NCI-H460 (cell line): ENCODE data around the gene ANKRD11. TPM values are rescaled to one million over a fixed set of nuclear protein-coding genes. Genes with fewer than 3 reads are reported as not detected.
"Not testable (repeated sequence)": the region's sequence is repeated elsewhere in the genome, so short reads cannot be mapped to it uniquely, and the experiment has no call there.

Experiments
- DNase-seq: peaks from one replicate; pipeline ENCODE4 v3.0.0-alpha.2; 2016; ENCODE audit warnings: low read depth; ENCODE audit errors: extremely low read depth
- total RNA-seq: library from RNA; depleted of rRNA; stranded (reverse); fragments of >200 nt; shearing (Covaris generic); gene quantifications from 2 replicates; pipeline ENCODE4 v1.2.3, GENCODE V29; 2014

Gene ANKRD11
- total RNA-seq, 1 experiment from 2014 or later, result 56.1 TPM

DNA sequence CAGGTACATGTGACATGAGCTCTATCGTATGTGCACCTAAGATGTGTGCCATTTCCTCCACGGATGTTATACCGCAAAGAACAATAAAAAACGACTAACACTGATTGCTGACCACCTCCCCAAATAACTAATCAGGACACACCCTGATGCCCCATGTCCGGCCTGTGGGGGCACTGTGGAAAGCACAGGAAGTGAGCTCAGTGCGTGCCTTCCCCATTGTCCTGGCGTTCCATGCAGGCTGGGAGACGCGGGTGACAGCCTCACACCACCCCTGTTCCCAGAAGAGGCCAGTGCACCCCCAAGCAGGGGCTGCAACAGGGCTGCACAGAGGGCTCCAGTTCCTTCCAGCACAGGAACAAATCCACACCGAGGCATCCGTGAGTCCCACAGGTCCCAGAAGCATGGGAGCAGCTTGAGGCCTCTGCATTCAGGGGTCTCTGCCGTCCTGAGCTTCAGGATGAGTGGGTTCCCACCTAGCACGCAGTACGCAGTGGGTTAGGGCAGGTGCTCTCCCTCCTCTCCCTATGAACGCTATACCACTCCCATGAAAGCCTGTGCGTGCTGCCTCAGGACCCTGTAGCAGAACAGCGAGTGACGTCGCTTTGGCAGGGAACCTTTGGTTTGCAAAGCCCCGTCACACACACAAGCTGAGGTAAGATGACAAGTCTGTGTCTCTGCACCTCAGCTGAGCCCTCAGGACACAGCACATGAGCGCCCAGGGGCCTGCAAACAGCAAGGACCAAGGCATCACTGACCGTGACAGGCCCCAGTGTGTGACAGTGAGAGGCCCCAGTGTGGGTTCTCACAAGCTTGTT is 155.2 kb downstream of the ANKRD11 start:
- no peak for DNase-seq

GRCh38 chr16:89334461-89334860 is 155.9 kb downstream of the ANKRD11 start:
- DNase-seq, result no peak

DNA sequence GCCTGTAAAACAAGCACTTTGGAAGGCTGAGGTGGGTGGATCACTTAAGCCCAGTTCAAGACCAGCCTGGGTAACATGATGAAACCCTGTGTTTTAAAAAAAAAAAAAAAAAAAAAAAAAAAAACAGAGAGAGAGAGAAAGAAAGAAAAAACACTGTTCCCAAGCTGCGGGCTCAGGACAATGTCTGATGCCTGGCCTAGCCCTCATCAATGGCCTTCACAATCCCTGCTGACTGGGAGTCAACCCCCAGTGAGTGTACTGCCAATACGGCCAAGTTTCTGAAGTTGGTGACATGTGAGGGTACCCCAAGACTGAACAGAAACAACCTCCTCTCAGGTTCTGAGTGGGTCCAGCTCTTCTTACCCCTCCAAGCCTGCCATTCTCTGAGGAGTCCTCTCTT is 156.3 kb downstream of the ANKRD11 start:
- no peak for DNase-seq

- peak; percentile 36 for DNase-seq
These were observed 156.9 kb downstream of the ANKRD11 start for GRCh38 chr16:89333401-89334001.

DNA sequence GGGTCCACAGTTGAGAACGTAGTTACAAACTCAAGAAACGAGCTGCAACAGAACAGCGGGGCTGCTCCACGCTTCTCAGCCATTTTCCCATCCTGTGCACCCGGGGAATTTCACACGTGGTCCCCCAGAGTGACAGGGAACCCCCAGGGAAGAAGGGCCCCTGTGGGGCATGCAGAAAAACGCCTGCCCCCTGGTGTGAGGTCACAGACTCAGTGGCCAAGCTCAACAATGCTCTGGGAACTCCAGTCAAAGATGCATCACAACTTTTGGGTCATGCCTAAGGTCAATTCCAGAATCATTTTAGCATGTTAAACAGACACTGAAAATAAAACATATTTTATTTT is 157.5 kb downstream of the ANKRD11 start:
- DNase-seq, result no peak

DNA sequence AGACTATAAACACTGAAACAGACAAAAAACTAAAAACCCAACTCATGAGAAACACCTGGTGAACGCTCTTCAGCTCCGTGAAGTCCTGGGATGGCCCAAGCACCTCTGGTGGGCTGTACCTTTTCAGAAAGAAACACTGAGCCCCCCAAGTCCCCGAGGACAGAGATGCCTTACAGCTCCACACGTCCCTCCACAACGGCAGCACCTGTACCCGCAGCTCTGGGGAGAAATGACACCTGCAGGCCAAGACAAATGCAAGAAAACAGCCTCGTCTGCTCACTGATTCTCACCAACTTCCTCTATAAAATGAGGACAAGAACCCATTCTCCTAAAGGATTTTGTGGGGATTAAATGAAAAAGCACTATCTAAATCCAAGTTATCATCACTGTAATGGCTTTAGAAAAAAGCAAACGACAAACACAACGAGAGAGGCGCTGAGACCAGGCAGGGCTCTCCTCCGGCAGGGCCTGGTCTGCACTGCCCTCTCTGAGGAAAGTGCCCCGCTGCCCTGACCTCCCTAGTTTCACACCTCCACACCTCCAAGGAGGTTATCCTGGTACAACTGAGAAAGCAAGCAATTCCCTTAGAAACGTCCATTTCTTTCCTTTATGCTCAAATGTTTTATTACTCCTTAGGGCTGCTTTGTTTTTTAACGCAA is 158.0 kb downstream of the ANKRD11 start:
- DNase-seq, result no peak

DNA sequence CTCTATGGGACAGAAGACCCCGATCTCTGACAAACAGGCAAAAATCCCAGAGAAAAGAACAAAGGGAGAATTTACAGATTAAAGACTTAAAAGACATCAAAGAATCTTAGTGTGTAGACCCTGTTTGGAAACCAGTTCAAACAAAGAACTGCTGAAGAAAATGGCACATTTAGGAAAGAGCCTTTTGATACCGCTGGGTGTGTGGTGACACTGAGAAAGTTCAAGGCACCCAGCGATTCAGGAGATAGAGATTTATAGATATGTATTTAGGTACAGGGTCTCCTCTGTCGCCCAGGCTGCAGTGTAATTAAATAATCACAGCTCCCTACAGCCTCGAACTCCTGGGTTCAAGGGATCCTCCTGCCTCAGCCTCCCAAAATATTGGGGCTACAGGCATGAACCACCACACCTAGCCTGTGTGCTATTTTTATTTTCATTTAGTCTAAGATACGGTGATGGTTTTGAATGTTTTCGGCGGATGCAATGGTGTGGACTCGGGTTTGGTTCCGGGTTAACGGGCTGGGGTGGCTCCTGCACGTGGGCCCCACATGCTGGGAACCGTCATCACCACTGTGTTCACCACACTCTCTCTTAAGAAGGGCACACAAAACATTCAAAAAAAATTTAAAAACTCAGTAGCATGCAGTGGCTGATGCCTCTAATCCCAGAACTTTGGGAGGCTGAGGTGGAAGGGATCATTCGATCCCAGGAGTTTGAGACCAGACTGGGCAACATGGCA is 158.8 kb downstream of the ANKRD11 start:
- no peak for DNase-seq

DNA sequence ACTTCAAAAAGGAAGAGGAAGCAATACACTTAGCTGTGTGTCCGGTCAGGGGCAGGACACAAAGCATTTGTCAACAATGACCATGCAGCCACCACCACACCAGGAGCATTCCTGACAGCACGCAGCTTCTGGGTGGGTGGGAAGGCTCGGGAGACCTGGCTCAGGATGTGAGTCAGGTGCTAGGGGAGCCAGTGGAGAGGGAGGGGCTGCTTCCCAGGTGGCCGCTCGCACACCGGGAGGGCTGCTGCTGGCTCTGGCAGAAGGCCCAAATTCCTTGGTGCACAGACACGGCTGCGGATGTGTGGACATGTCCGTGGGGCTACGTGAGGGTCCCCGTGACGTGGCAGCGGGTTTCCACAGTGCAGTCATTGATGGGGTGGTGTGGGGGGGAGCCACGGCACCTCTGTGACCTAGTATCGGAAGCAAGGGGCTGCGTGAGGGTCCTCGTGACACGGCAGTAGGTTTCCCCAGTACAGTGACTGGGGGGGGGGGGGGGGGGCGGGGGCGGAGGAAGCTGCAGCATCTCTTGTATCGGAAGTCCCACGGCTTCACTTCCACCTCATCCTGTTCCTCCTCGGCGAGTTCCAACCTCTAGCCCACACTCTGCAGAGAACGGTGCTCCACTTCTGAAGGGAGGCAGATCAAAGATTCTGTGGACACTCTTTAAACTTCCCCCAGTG is 160.0 kb downstream of the ANKRD11 start:
- no peak for DNase-seq

DNA sequence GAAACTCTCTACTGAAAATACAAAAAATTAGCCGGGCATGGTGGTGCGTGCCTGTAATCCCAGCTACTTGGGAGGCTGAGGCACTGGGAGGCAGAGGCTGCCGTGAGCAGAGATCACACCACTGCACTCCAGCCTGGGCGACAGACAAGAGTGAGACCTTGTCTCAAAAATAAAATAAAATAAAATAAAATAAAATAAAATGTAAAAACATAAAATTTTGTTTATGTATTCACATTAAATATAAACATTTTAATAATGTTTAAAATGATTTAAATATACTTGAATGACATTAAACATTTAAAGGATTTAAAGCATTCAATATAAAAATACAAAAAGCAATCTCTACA is 160.6 kb downstream of the ANKRD11 start:
- not testable (repeated sequence) for DNase-seq

DNA sequence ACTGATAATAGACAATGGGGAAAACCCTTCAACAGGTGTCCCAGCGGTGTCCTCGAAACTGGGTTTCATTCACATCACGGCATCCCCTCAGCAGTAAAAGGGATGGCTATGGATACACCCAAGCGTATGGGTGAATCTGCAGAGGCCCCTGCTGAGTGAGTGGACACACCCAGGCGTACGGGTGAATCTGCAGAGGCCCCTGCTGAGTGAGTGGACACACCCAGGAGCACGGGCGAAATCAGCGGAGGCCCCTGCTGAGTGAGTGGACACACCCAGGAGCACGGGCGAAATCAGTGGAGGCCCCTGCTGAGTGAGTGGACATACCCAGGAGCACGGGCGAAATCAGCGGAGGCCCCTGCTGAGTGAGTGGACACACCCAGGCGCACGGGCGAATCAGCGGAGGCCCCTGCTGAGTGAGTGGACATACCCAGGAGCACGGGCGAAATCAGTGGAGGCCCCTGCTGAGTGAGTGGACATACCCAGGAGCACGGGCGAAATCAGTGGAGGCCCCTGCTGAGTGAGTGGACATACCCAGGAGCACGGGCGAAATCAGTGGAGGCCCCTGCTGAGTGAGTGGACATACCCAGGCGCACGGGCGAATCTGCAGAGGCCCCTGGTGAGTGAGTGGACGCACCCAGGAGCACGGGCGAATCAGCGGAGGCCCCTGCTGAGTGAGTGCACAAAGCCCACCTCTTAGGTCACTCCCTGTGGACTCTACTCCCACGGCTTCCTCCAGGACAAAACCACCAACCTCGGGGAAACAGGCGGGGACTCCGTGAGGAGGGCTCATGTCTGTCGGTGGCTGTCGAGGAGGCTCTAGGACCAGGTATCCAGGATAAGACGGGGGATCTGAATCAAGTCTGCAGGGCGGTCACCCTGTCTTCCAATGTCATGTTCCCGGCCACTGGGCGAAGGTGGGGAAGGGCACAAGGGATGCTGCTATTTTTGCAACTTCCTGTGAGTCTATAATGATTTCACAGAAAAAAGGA is 161.7 kb downstream of the ANKRD11 start:
- DNase-seq, result not testable (repeated sequence)

- no peak for DNase-seq
These were observed 163.6 kb downstream of the ANKRD11 start for GRCh38 chr16:89326721-89327120.

DNA sequence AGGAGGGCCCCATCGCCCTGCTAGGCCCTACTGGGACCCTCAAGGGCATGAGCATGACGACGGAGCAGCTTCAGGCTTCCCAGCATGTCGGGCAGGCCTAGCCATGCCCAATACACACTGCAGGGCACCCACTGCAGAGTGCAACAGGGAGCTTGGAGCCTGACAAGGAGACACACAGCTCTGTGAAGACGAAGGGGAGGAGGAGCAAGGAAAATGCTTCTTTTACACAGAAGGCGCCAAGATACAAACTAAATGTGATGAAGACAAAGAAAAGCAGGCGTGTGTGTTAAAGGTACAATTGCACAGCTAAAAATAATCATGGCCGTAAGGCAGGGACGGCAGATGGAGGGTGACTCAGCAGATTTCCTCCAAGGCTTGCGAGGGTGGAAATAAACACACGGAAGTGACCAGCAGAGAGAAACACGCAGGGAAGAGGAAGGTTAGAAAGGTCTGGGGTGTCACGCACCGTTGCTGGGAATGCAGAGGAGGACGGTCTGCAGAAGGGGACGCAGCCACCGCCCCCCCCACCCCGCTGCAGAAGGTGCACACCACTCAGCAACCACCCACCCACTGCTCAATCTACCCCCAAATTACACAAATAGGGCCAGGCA is 164.4 kb downstream of the ANKRD11 start:
- peak; percentile 55 for DNase-seq

DNA sequence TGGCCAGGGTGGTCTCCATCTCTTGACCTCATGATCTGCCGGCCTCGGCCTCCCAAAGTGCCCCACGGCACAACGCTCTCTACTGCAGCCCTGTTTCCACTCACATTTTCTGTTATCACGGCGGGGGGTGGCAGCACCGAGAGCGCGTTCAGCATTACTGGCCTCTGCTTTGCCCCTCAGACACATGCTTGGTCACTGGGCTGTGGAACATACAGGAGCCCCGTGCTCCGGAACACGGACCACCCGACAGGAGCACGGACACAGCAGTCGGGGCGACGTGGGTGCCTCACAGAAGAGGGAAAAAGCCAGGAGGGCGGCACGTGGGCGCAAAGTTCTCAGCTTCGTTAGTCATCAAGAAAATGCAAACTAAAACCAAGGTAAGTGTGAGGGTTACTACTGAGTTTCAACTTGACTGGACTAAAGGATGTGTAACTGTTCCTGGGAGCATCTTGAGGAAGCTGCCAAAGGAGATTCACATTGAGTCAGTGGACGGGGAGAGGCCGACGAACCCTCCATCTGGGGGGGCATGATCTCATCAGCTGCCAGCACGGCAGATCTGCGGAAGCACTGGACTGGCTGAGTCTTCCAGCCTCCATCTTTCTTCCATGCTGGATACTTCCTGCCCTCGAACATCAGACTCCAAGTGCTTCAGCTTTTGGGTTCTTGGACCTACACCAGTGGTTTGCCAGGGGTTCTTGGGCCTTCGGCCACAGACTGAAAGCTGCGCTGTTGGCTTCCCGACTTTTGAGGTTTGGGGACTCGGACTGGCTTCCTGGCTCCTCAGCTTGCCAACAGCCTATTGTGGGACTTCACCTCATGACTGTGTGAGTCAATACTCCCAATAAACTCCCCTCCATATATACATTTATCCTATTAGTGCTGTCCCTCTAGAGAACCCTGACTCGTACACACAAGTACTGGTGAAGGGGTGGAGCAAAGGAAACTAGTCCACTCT is 166.0 kb downstream of the ANKRD11 start:
- DNase-seq, result no peak

DNA sequence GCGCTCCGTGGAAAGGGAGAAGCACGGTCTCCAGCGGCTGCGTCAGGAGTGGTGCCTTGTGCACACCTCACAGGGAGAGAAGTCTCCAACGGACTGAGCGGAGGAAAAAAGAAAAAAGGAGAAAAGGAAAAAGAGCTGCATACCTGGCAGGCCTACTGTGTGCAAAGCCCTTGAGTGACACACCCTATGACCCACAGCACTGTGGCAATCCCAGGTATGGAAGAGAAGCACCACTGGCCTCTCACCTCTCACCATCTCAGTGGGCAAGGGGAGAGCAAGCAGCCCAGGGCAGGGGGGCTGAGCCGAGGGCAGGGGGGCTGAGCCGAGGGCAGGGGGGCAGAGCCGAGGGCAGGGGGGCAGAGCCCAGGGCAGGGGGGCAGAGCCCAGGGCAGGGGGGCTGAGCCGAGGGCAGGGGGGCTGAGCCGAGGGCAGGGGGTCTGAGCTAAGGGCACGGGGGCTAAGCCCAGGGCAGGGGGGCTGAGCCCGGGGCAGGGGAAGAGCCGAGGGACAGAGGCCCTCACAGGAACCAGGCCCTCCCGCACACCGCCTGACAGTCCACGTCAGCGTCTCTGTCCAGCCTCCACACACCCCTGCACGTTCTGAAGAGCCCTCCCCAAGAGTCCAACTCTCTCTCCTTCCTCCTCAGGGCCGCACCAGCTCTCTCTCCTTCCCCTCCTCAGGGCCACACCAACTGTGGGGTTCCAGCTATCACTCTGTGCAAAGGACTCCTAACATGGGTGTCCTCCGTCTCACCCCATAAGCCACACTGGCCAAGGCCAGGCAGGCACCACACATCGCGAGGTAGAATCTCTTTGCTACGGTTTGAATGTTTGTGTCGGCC is 167.0 kb downstream of the ANKRD11 start:
- DNase-seq, result no peak

DNA sequence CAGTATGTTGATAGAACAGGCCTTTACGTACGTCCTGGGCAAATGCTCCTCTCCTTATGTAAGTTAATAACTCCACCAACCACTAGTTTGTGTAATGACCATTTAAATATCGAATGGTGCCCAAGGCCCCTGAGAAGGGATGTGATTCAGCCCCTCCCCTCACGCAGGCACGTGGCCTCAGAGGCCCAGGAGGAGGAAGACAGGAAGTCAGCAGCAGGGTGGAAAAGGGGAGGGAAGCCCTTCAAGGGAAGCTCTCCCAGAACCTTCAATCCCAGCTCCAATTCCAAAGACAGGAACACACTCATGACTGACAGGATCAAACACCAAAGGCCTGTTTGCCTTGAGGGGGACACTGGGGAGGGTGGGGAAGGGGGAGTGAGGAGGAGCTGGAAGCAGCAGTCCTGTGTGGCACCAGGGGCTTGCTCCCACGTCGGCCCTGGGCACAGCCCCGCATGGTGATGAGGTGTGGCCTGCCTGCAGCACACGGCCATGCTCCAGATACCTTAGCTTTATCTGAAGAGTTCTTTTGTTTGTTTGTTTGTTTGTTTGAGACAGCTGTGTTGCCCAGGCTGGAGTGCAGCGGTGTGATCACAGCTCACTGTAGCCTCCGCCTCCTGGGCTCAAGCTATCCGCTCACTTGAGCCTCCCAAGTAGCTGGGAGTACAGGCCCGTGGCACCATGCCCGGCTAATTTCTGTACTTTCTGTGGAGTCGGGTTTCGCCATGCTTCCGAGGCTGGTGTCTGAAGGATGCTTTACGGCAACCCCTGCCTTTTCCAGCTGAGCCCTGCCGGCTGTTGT is 167.8 kb downstream of the ANKRD11 start:
- DNase-seq, result no peak

DNA sequence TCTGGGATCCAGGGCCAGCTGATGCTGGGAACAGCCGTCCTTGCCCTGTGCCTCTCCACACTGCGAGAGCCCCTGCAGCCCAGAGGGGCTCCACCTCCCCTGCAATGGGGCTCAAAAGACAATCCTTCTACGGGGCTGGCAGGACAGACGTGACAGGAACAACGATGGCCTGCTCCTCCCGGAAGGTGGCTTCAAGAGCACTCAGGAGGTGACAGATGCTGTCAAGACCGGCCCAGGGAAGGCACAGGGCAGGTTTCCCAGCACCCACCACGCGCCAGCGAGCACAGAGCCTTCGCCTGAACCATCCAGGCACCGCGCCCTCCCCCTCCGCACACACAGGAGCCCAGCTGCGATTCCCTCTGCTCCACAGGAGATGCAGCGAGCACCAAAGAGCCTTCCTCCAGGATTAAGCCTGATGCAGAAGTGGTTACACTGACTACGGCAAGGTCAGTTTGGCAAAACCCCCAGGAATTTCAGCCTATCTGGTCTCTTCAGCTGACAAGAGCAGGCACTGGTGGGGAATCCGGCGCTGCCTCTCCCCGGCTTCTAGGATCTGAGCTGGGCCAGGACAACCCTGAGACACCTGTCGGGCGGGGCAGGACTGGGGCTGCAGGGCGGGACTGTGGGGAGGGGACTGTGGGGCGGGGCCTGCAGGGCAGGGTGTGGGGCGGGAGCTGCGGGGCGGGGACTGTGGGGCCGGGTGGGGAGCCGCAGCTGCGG is 169.4 kb downstream of the ANKRD11 start:
- DNase-seq, result no peak
